ENCODE measurements around the gene TUBGCP3.

TUBGCP3 gene

DNA sequence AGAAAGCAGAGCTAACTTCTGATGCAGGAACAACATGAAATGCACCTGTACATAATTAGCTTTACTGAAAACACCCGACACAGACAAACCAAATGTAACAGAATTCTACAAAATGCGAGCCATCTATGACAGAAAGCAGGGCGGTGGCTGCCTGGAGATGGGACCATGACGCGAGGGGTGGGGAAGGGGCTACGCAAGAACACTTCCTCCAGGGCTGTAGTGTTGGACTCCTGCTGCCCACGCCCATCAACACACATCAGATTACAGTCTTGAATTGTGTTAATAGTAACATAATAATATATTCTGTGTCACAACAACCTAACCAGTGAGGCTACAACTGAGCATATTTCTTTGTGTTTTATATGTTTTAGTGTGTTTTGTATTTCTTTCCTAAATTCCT, 108.6 kb downstream of the TUBGCP3 start:
- DNase-seq (ENCODE audit: low read depth) = no peak

DNA sequence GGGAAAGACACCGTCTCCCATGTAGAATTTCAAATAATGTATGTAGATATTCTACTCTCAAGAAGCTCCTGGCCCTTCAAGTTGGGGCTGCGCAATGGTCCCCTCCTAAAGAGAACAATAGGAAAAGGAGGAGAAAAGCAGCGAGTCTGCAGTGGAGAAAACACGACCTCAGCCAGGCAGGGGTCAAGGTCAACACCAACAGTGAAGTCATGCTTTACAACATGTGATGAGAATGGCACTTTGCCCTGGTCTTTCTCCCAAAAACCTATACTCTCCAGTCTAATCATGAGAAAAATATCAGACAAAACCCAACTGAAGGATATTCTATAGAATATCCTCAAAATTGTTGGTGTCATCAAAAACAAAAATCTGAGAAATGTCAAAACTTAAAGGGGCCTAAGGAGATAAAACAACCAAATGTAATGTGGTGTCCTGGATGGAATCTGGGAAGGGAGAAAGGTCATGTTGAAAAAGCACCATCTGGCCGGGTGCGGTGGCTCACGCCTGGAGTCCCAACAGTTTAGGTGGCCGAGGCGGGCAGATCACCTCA, 110.8 kb downstream of the TUBGCP3 start:
- DNase-seq (ENCODE audit: low read depth) = no peak

DNA sequence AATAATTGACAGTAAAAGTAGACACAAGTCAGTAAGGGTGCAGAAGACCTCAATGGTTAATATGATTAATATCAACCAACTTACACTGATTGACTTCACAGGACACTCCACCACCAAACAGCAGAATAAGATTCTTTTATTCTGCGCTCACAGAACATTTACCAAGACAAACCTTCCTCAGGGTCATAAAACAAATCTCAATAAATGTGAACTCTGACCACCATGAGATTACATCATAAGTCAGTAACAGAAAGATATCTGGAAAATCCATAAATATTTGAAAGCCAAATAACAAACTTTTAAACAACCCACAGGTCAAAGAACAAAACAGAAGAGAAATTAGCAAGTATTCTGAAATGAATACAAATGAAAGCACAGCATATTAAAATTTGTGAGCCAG, 112.1 kb downstream of the TUBGCP3 start:
- DNase-seq (ENCODE audit: low read depth) = no peak

DNA sequence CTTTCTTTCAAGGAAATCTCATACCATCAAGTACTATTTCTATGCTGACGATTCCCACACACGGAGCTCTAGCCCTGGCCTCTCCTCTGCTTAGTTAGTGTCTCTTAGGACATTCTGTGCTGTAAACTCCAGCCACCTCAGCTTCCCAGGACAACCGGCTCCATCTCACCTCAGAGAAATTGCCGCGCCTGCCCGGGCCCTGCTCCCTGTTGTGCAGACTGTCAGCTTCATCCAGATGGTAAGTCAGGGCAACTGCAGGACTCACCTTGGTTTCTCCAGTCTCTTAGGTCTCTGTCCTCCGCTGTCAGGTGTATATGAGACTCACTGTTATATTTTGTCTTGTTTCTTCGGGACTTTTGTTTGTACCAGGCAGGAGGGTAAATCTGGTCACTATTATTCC, 113.1 kb downstream of the TUBGCP3 start:
- DNase-seq (ENCODE audit: low read depth) = no peak

DNA sequence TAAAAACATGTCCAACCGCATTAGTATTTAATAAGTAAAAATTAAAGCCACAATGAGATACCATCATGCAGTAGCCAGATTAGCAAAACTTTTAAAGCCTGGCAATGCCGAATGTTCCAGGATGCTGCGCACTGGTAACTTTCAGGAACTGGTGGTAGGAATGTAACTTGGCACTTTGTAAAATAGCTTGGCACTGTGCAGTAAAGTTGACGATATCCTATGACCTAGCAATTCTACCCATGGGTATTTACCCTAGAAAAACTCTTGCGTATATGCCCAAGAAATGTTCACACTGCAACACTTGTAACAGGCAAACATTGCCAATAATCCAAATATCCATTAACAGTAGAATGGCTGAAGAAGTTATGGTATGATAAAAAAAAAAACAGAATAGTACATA, 114.1 kb downstream of the TUBGCP3 start:
- no peak for DNase-seq (ENCODE audit: low read depth)

DNA sequence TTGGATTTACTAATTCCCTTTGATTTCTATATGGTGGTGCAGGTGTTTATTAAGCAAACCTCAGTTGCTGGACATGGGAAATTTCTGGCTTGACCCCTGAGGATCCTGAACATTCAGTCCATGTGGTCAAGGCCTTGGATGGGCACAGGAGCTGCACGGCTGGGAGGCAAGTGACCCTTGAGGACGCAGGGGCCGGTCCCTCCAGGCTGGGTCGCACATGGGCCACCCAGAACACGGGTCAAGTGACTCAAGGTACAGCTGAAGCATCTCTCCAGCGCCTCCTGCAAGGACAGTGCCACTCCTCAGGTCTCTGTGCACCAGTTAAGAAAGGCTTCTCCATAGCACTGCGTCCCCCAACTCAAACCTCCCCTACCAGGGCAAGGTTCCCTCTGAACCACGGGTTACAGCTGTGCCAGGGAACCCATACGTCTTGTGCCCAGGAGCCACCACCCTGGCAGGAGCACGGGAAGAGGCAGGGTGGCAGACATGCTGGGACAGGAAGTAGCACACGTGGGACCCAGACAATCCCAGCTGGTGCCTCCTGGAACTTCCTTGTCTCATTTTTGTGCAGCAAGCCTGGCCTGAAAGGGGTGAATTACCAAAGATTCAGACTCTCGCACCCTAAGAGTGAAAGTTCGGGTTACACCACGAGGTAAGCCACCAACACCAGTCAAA, 118.7 kb downstream of the TUBGCP3 start:
- no peak for DNase-seq (ENCODE audit: low read depth)

DNA sequence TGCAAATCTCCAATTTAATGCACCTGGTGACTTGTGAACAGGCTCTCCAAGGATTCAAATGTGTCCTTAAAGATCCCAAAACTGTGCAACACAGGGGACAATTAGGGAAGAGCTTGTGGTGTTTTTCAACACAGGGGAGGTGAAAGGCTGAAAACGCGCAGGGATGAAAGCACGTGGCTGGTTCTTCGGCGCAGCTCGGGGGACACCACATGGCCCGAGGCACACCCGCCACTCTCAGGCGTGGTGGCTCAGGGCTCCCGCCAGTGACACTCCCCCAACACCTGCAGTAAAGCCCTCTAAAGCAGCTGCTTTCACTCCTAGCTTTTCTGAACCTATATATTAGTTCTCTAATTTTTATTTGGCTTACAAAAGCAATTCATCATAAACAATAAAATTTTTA, 119.9 kb downstream of the TUBGCP3 start:
- no peak for DNase-seq (ENCODE audit: low read depth)

DNA sequence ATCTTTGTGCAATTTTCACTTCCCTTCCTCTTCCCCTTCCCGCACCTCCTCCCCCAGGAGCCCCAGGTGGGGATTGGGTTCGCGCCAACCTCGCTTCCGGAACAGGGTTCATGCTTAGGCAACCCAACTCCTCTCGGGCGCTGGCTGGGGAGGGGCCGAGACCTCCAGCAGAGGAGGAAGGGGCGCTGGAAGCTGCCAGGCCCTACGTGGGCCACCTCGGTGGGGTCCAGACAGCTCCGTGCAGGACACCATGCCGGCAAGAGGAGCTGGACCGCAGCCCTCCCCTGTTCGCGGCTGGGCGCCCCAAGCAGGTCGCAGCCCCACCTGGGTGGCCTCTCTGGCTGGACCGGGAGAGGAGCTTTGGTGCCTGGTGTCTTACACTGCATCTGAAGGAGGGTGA, 120.7 kb downstream of the TUBGCP3 start:
- DNase-seq (ENCODE audit: low read depth) = no peak

DNA sequence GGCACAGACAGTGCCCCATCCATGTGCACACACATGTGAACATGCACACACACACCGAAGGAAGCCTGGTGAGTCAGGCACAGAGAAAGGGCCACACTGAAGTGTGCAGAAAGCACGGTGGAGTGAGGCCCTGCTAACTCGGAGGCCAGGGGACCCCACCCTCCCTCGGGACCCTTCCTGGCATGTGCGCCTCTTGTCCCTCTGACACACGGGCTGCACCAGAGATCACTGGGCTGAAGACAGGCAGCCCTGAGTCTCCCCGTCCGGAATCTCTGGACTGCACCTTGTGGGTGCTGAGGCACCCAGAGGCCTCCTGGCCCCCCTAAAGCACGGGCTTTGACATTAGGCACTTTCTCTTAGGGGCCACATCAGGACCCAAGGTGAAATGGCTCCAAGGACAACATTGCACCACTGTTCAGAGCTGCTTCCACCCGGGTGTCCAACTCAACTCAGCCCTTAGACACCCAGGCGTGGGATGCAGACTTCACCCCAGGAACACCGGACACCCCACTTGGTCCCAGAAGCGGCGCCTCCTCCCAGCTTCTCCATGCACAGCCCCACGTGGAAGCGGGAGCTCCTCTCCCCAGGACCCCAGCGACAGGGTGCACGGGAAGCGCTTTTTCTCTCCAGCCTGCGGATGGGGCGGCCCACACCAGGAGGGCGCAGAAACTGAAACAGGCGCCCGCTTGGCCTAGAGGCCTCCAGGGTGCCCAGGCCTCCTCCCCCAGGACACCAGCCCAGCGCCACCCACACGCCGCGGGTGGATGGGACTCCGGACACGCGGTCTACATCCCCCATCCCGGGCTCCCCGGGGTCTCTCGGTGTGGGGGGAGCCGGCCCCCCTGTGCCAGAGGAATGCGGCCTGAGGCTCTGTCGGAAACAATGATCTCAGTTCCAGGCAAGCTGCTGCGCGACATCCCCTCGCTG, 121.6 kb downstream of the TUBGCP3 start:
- DNase-seq (ENCODE audit: low read depth) = no peak

DNA sequence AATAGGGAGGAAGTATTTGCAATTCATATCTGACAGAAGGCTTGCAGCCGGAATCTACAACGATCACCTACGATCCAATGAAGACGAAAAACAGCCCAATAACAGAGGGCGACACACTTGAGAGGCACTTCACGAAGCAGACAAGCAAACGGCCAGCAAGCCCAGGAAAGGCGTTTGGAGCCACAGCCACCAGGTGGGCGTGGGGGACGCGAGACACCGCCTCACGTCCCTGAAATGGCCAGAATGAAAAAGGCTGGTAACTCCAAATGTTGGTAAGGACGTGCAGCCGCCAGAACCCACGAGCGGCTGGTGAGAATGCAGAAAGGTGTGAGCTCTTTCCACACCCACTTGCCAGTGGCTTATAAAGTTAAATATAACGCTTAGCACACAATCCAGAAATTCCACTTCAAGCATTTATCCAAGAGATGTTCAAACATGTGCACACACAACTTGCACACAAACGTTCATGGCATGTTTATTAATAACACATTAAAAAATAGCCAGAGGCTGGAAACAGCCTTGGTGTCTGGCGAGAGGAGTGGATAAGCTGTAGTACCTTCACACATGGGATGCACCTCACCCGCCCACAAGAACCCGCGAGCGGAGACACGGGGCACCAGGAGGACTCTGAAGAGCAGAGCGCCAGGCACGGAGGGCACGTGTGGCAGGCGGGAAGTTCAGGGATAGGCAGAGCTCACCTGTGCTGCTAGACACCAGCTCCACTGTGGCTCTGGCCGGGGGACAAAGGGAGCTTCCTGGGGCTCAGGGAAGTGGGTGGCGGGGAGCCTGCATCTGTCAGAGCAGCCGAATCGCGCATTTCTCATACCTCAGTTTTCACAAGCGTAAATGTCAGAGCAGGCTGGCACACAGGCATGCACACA, 122.5 kb downstream of the TUBGCP3 start:
- no peak for DNase-seq (ENCODE audit: low read depth)

DNA sequence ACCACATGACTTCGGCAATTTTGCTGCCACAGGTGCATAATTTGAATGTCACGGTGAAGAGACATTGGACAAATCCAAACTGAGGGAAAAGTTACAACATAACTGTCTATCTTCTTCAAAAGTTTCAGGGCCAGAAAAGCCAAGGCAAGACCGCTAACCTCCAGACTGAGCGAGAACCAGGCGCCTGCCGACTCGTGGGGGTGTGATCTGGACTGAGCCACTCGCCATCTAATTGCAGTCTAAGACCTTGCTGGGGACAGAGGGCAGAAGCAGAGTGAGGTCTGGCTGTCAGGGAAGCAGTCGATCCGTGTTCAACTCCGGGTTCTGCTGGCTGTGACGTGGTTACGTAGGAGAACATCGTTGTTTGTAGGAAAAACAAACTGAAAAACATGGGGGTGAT, 123.2 kb downstream of the TUBGCP3 start:
- DNase-seq (ENCODE audit: low read depth) = no peak

DNA sequence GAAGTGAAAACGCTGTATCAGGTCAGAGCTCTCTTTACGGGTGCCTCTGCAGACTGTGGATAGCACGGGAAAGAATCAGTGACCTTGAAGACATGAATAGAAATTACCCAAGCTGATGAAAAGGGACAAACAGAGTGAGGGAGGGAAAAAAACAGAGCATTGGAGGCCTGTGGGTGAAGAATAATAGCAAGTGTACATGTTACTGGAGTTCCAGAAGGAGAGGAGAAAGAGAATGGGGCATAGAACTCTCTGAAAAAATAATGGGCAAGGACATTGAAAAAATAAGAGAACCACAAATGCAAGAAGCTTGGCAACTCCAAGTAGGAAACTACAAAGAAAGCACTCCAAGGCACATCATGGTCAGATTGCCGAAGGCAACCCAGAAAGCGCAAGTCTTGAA, 125.5 kb downstream of the TUBGCP3 start:
- no peak for DNase-seq (ENCODE audit: low read depth)

DNA sequence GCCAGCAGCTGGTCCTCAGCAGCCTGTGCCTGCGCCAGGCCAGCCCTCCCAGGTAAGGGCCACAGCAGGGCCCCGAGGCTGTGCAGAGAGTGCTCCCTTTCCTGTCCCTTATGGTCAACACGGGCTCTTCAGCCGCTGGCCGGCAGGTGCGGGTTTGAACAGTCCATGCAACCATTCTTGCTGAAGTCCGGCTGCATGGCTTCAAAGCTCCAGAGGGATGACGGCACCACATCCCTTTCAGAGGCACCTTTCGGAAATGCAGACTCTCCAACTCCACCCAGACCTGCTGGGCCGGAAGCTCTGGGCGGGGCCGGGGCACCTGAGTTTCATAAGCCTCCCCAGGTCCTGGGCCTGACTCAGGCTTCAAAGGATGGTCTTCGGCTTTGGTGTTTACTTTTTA, 130.5 kb downstream of the TUBGCP3 start:
- no peak for DNase-seq (ENCODE audit: low read depth)

DNA sequence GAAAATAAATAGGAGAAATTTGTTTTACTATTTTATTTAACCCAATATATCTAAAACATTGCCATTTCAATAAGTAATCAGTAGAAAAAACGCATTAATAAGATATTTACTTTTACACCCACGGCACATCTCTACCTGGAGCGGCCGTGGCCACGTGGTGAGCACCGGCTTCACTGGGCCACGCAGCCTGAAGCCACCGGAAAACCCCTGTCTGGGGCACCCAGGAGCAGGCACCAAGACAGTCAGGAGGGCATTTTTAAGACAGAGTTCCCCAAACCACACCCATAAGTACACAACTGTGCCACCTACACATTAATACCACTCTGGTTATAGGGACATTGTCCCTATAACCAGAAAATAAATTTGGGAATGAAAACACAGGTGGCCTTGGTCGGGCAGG, 130.9 kb downstream of the TUBGCP3 start:
- DNase-seq (ENCODE audit: low read depth) = no peak

DNA sequence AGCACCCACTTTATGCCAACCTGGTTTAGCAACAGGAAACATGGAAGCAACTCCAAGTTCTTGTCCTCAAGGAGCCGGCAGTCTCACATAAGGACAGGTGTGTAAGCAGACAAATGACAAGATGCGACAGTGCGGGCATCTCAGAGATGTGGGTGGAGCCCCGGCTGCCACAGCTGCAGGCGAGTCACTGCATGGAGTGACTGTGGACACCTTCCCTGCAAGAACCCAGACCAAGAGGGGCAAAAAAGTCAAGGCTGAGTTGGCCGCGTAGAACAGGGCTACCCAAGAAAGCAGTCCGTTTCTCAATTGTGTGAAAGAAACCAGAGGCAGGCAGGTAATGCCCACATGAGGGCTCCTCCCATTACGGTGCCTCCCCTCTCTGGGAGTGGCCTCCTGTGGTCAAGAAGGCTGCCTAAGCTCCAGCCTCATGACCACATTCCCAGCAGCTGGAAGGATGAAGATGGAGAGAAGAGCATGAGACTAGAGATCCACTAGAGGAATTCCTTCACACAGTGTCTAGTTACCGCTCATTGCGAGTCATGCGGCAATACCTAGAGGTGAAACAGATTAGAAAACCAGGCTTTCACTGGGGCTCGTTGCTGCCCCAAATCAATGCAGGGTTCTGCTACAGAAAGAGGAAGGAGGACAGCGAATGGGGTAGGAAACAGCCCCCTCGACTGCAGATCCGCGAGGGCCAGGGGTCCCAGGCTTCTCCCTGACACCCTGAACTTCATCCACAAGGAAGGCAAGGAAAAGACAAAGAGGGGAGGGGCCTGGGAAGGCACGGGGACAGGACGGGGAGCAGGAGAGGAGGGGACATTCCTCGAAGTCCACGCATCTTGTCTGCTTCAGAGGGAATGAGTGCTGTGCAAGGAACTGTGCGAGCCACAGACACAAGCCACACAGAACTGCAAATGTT, 131.6 kb downstream of the TUBGCP3 start:
- no peak for DNase-seq (ENCODE audit: low read depth)

DNA sequence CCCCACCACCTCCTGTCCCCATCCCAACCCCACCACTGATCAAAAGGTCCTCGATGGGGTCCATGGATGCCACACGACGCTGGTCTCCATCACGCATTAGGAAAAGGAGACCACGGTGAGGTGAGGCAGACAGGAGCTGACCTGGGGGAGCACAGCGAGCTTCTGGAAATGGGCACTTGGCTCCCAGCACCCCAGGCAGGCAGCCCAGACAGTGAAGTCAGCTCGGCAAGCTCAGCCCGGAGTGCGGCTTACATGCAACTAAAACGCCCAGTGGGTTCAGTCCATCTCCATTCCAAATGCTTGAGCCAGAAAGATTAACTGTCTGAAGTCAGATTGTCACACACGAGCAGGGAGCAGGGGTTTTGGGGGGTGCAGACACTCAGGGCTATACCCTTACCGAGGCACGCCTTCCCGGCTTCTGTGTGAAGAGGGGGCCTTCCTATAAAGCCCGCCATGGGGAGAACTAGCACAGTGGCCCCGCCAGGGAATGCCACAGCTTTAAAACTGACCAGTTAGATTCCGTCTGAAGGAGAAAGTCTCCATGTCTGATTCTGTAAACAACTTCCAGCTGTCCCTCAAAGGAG, 132.4 kb downstream of the TUBGCP3 start:
- DNase-seq (ENCODE audit: low read depth) = no peak

DNA sequence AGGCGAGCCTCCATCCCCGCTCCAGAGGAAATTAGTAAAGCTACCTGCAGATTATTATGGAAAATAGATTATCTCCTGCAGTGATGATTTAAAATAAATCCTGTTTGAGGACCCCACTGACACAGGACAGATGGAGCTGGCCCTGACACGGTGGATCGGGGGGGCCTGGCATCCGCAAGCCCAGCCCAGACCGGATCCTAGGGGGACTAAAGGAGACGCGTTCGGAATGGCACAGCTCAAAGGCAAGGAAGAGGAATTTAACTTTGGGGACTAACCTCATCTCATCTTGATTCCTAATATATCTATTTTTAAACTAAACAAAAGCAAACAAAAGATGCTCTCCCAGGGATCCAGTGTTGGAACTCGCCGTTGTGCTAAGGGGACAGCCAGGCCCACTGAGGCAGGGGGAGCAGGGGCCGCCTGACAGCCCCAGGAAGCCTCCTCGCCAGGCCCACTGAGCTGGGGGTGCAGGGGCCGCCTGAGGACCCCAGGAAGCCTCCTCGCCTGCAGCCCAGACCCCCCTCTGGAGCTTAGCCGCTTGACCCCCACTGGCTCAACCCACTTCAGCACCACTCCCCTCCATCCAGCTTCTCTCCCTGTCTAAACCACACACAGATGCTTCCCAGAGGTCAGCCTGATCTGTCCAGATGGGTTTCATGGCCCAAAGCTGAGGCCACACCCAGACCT, 133.2 kb downstream of the TUBGCP3 start:
- DNase-seq (ENCODE audit: low read depth) = no peak

DNA sequence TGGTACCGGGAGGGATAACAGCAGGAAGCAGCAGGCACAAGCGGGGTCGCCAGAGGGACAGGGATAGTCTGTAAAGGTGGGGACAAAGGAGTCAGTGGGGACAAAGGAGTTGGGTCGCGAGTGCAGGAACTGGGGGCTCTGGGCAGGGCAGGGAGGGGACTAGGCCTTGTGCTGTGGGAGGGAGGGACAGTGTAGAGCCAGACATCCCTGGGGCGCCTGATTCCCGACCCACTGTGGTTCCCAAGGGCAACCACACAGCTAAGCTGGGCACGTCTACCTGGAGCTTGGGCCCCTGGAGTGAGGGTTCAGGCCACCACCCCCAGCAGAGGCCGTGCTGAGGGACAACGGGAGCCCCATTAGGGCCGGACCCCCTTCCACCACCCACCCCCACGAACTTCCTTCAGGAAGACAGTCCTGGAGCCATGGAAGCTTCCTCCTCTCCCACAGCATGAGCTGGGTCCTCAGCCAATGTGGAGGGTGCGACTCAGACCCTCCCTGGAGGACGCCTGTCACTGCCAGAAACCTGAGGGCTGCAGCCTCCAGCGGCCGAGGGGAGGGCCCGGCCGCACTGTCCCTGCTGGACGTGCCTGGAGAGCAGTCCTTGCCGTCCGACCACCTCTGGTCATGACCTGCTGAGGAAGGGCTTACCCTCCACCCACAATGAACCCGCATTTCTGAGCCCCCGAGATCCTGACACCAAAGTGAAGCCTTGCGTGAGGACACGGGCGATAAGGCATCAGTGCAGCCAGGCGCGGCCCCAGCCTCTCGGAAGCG, 133.9 kb downstream of the TUBGCP3 start:
- DNase-seq (ENCODE audit: low read depth) = no peak

DNA sequence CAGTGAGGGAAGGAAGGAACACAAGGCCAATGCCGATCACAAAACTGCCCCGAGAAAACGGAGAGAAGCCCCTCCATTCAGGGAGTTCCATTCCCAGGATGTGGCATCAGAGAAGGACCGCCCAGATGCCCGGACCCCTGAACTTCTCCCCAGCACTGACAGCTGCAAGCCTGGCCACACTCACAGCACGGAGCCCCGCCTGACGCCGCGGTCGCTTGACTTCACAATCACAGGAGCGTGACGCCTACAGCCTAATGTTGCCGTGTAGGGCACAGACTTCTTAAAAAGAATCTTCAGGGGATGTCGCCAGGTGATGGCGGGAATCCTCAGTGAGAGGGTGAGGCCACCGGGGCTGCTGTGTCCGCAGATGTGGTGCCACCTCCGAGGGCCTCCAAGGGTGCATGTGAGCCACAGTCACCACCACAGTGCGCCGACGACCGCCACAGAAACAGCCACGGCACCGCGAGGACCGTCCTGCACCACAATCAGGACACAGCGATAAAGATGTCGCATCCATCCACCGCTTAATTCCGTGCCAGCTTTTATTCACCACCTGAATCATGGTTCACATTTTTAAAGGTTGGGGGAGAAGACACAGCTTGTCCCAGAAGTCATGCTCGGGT, 134.6 kb downstream of the TUBGCP3 start:
- no peak for DNase-seq (ENCODE audit: low read depth)

All from EH (cell line).